Measurements from ENCODE around the gene DYNLT2B. TPM values are rescaled to one million over a fixed set of nuclear protein-coding genes. Genes with fewer than 3 reads are reported as not detected.

DYNLT2B gene
- total and polyA plus RNA-seq, 8 donors = 3.3 to 23.0 (median 12.8) TPM; not detected in 4

DNA sequence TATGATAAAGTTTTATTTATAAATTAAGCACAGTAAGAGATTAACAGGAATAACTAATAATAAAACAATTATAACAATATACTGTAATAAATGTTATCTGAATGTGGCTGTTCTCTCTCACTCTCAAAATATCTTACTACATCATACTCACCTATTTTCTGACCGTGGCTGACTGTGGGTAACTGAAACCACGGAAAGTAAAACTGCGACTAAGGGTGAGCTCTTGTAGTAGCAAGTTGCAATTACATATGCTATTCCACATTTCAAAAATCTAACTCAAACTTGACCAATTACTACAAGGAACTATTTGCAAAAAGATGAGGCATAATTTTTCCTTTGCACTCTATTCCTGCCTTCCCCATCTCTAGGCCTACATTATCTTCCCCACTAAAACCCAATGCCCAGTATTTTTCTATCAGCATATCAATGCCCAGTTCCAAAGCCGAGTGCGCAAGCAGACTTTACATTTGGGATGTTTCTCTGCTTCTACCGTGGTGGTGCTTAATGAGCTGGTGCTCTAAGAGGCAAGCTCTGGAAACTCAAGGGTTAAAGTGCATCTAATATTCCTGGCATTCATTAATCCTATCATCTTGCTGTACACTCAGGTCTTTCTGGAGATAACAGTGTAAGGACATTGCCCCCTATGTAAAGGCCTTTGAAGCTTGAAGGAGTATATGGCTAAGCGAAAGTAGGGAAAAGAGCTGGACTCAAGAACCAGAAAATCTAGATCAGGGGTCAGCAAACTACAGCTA lies 37.2 kb downstream of the DYNLT2B start:
- no peak overlapping the region for H3K4me3 ChIP-seq
- peak overlapping the region in 4 of 5 donors; percentile 18 to 78 (median 44) for H3K27ac ChIP-seq
- intact Hi-C loops (cut with DNase I; ENCODE audit: low total_unique reads) = no loop called here
- TF ChIP-seq, protein P1, sequence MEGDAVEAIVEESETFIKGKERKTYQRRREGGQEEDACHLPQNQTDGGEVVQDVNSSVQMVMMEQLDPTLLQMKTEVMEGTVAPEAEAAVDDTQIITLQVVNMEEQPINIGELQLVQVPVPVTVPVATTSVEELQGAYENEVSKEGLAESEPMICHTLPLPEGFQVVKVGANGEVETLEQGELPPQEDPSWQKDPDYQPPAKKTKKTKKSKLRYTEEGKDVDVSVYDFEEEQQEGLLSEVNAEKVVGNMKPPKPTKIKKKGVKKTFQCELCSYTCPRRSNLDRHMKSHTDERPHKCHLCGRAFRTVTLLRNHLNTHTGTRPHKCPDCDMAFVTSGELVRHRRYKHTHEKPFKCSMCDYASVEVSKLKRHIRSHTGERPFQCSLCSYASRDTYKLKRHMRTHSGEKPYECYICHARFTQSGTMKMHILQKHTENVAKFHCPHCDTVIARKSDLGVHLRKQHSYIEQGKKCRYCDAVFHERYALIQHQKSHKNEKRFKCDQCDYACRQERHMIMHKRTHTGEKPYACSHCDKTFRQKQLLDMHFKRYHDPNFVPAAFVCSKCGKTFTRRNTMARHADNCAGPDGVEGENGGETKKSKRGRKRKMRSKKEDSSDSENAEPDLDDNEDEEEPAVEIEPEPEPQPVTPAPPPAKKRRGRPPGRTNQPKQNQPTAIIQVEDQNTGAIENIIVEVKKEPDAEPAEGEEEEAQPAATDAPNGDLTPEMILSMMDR (IDR thresholded peaks at IDR 0.05) = no peak
- TF ChIP-seq POLR2AphosphoS5 (IDR thresholded peaks at IDR 0.05) (no peak), EP300 (IDR thresholded peaks at IDR 0.05) (no peak), POLR2A (IDR thresholded peaks at IDR 0.05) (no peak)
- H3K9me3 ChIP-seq = no peaks in the 10 kb centered on the region
- H3K36me3 ChIP-seq = no peaks in the 10 kb centered on the region
- peak in 1 of 2 donors; percentile 23 for DNase-seq
- peaks cover 23 to 85% (median 58%) of the 10 kb centered on the region in 4 donors for H3K4me1 ChIP-seq
- H3K27me3 ChIP-seq = no peaks in the 10 kb centered on the region
- WGBS, 5 donors = 41 to 65% (median 54%) methylated on average over 7 of the region's 7 CpGs

DNA sequence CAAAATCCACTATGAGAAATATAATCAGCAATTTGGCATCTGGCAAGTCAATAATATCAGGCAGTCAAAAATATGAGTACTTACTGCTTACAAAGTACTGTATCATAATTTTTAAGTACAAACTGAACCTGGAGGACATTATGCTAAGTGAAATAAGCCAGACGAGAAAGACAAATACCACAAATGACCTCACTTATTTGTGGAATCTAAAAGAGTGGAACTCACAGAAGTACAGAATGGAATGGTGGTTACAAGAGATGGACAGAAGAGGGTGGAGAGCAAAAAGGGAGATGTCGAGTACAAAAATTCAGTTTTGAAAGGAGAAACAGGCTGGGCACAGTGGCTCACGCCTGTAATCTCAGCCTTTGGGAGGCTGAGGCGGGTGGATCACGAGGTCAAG lies 42.9 kb downstream of the DYNLT2B start:
- TF ChIP-seq, protein P1 (IDR thresholded peaks at IDR 0.05) = no peak
- TF ChIP-seq POLR2A (IDR thresholded peaks at IDR 0.05) = no peak
- TF ChIP-seq POLR2AphosphoS5 (IDR thresholded peaks at IDR 0.05) = no peak
- no peak for TF ChIP-seq EP300 (IDR thresholded peaks at IDR 0.05)
- intact Hi-C loops (cut with DNase I; ENCODE audit: low total_unique reads) = no loop called here
- no peaks in the 10 kb centered on the region for H3K27me3 ChIP-seq
- DNase-seq = no peak
- H3K36me3 ChIP-seq = peaks cover 7 to 32% (median 23%) of the 10 kb centered on the region in 4 donors
- H3K4me1 ChIP-seq = peaks cover 10 to 48% (median 25%) of the 10 kb centered on the region in 4 donors
- H3K4me3 ChIP-seq = no peak overlapping the region
- WGBS, 5 donors = 81 to 94% (median 87%) methylated on average over 5 of the region's 5 CpGs
- no peaks in the 10 kb centered on the region for H3K9me3 ChIP-seq
- peak overlapping the region in 1 of 5 donors; percentile 54 for H3K27ac ChIP-seq

DNA sequence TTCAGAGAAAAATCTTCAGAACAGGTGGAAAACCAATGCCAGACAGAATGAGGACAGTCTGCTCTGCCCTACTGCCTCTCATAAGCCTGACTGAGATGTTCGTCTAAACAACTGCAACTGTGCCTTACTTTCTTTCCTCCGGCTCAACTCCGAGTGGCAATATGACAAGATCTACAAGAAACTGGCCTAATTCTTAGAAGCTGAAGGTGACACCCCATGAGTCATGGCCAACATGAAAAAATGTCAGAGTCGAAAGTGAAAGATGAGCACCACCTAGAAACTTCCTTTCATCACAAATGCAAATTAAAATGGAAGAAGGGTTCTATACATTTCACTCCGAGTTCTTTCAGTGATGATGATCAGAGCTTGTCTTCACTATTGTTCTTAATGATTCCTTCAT lies 43.5 kb downstream of the DYNLT2B start:
- DNase-seq = peak in 1 of 2 donors; percentile 14
- peak overlapping the region in 1 of 5 donors; percentile 54 for H3K27ac ChIP-seq
- H3K36me3 ChIP-seq = peaks cover 11 to 37% (median 28%) of the 10 kb centered on the region in 4 donors
- 81 to 94% (median 89%) methylated on average over 5 of the region's 5 CpGs for WGBS, 5 donors
- TF ChIP-seq, protein P1 (IDR thresholded peaks at IDR 0.05) = no peak
- no peak for TF ChIP-seq POLR2AphosphoS5 (IDR thresholded peaks at IDR 0.05)
- TF ChIP-seq POLR2A (IDR thresholded peaks at IDR 0.05) = no peak
- no peak for TF ChIP-seq EP300 (IDR thresholded peaks at IDR 0.05)
- no peak overlapping the region for H3K4me3 ChIP-seq
- intact Hi-C loops (cut with DNase I; ENCODE audit: low total_unique reads) = no loop called here
- no peaks in the 10 kb centered on the region for H3K9me3 ChIP-seq
- H3K4me1 ChIP-seq = peaks cover 10 to 43% (median 22%) of the 10 kb centered on the region in 4 donors
- H3K27me3 ChIP-seq = no peaks in the 10 kb centered on the region

DNA sequence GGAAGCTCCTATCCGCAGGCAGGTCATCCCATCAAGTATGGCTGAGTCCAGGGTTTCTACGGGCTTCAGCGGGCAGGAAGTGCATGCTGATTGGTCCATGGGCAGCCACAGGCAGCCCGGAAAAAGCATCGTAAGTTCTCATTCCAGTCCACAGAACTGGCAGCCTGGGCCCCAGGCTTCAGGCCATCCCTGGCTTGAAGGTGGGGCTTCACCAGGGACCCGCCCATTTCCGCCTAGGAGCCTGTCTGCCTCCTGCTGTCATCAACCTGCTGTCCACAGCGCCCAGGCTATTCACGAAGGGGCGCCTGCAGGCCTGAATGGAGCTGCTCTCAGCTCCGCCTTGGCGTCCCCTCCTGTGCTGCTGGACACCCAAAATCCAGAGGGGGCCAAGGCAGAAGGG lies 44.4 kb downstream of the DYNLT2B start:
- Histone ChIP-seq H3K27me3 (no peaks in the 10 kb centered on the region), H3K9me3 (no peaks in the 10 kb centered on the region), H3K27ac (peak overlapping the region in 1 of 5 donors; percentile 54), H3K36me3 (peaks cover 11 to 44% (median 37%) of the 10 kb centered on the region in 4 donors), H3K4me3 (no peak overlapping the region), H3K4me1 (peaks cover 5 to 33% (median 13%) of the 10 kb centered on the region in 4 donors)
- TF ChIP-seq POLR2AphosphoS5 (IDR thresholded peaks at IDR 0.05) (no peak), EP300 (IDR thresholded peaks at IDR 0.05) (no peak)
- TF ChIP-seq, protein P1 (IDR thresholded peaks at IDR 0.05) = no peak
- no peak for DNase-seq
- 96 to 99% (median 98%) methylated on average over 11 to 12 of the region's 12 CpGs for WGBS, 5 donors
- intact Hi-C loops (cut with DNase I; ENCODE audit: low total_unique reads) = no loop called here

Measured in stomach (tissue), 9 donors.